ENCODE measurements around the gene SLC41A3.
"Not testable (repeated sequence)": the region's sequence is repeated elsewhere in the genome, so short reads cannot be mapped to it uniquely, and the experiment has no call there.

The SLC41A3 gene

GRCh38 chr3:126067959-126068358 is 16.0 kb downstream of the SLC41A3 start:
- H3F3A ChIP-seq (ENCODE audit: control insufficient read depth, insufficient read depth) = no peaks in the 10 kb centered on the region
- peaks cover 4% of the 10 kb centered on the region; the same call in 1 of the 2 replicates for H3K4me1 ChIP-seq (ENCODE audit: control insufficient read depth, low read length)
- H3K27me3 ChIP-seq (ENCODE audit: control insufficient read depth, low read length) = no peaks in the 10 kb centered on the region
- peaks cover 3% of the 10 kb centered on the region; the same call in 1 of the 2 replicates for H3K79me2 ChIP-seq (ENCODE audit: control insufficient read depth, low read length)
- TF ChIP-seq CTCF (IDR thresholded peaks at IDR 0.05; ENCODE audit: low read depth, low read length, poor library complexity, severe bottlenecking) (no peak), EZH2phosphoT487 (IDR thresholded peaks at IDR 0.05; ENCODE audit: borderline replicate concordance, low read length) (no peak)
- no peak overlapping the region for H3K4me2 ChIP-seq (ENCODE audit: low read length)
- no peak overlapping the region for H3K27ac ChIP-seq (ENCODE audit: low read depth, low read length)
- H4K20me1 ChIP-seq (ENCODE audit: control insufficient read depth, insufficient read depth, low read depth, low read length) = no peaks in the 10 kb centered on the region
- H3K4me3 ChIP-seq (ENCODE audit: low read length) = no peak overlapping the region
- H3K9me3 ChIP-seq (ENCODE audit: control insufficient read depth, insufficient read depth, low read length) = peaks cover 3% of the 10 kb centered on the region; the same call in 1 of the 2 replicates
- H3K9me2 ChIP-seq (replicated peaks; ENCODE audit: control insufficient read depth, low read length) = no peaks in the 10 kb centered on the region
- no peaks in the 10 kb centered on the region for H3K36me3 ChIP-seq (ENCODE audit: control insufficient read depth, low read length)

GRCh38 chr3:126066676-126067075 is 17.2 kb downstream of the SLC41A3 start:
- not testable (repeated sequence) for H3K36me3 ChIP-seq (ENCODE audit: control insufficient read depth, low read length); H3K27ac ChIP-seq (ENCODE audit: low read depth, low read length); H3K4me2 ChIP-seq (ENCODE audit: low read length); H3K4me1 ChIP-seq (ENCODE audit: control insufficient read depth, low read length); H3K9me3 ChIP-seq (ENCODE audit: control insufficient read depth, insufficient read depth, low read length); H3K79me2 ChIP-seq (ENCODE audit: control insufficient read depth, low read length); H3K27me3 ChIP-seq (ENCODE audit: control insufficient read depth, low read length); H3F3A ChIP-seq (ENCODE audit: control insufficient read depth, insufficient read depth); H3K4me3 ChIP-seq (ENCODE audit: low read length); H3K9me2 ChIP-seq (replicated peaks; ENCODE audit: control insufficient read depth, low read length); H4K20me1 ChIP-seq (ENCODE audit: control insufficient read depth, insufficient read depth, low read depth, low read length)

GRCh38 chr3:126065876-126066275 is 18.0 kb downstream of the SLC41A3 start:
- TF ChIP-seq EZH2phosphoT487 (IDR thresholded peaks at IDR 0.05; ENCODE audit: borderline replicate concordance, low read length) (no peak), CTCF (IDR thresholded peaks at IDR 0.05; ENCODE audit: low read depth, low read length, poor library complexity, severe bottlenecking) (no peak)
- peaks cover 4% of the 10 kb centered on the region; the same call in 1 of the 2 replicates for H3K4me1 ChIP-seq (ENCODE audit: control insufficient read depth, low read length)
- H3K9me3 ChIP-seq (ENCODE audit: control insufficient read depth, insufficient read depth, low read length) = no peaks in the 10 kb centered on the region
- H3K27me3 ChIP-seq (ENCODE audit: control insufficient read depth, low read length) = no peaks in the 10 kb centered on the region
- no peaks in the 10 kb centered on the region for H4K20me1 ChIP-seq (ENCODE audit: control insufficient read depth, insufficient read depth, low read depth, low read length)
- no peaks in the 10 kb centered on the region for H3K9me2 ChIP-seq (replicated peaks; ENCODE audit: control insufficient read depth, low read length)
- H3F3A ChIP-seq (ENCODE audit: control insufficient read depth, insufficient read depth) = no peaks in the 10 kb centered on the region
- no peaks in the 10 kb centered on the region for H3K79me2 ChIP-seq (ENCODE audit: control insufficient read depth, low read length)
- H3K4me2 ChIP-seq (ENCODE audit: low read length) = no peak overlapping the region
- no peak overlapping the region for H3K4me3 ChIP-seq (ENCODE audit: low read length)
- H3K27ac ChIP-seq (ENCODE audit: low read depth, low read length) = no peak overlapping the region
- H3K36me3 ChIP-seq (ENCODE audit: control insufficient read depth, low read length) = no peaks in the 10 kb centered on the region

- Histone ChIP-seq H3K36me3 (ENCODE audit: control insufficient read depth, low read length) (no peaks in the 10 kb centered on the region), H4K20me1 (ENCODE audit: control insufficient read depth, insufficient read depth, low read depth, low read length) (no peaks in the 10 kb centered on the region), H3K27ac (ENCODE audit: low read depth, low read length) (no peak overlapping the region), H3K4me1 (ENCODE audit: control insufficient read depth, low read length) (peaks cover 4% of the 10 kb centered on the region; the same call in 1 of the 2 replicates), H3K27me3 (ENCODE audit: control insufficient read depth, low read length) (no peaks in the 10 kb centered on the region), H3K9me2 (replicated peaks; ENCODE audit: control insufficient read depth, low read length) (no peaks in the 10 kb centered on the region), H3K79me2 (ENCODE audit: control insufficient read depth, low read length) (no peaks in the 10 kb centered on the region), H3K9me3 (ENCODE audit: control insufficient read depth, insufficient read depth, low read length) (no peaks in the 10 kb centered on the region), H3F3A (ENCODE audit: control insufficient read depth, insufficient read depth) (no peaks in the 10 kb centered on the region), H3K4me3 (ENCODE audit: low read length) (no peak overlapping the region), H3K4me2 (ENCODE audit: low read length) (no peak overlapping the region)
- TF ChIP-seq EZH2phosphoT487 (IDR thresholded peaks at IDR 0.05; ENCODE audit: borderline replicate concordance, low read length) (no peak), CTCF (IDR thresholded peaks at IDR 0.05; ENCODE audit: low read depth, low read length, poor library complexity, severe bottlenecking) (no peak)
These were observed 19.2 kb downstream of the SLC41A3 start for GRCh38 chr3:126064627-126065258.

Data from DOHH2 (cell line).